Measurements from ENCODE around the gene IFI16.

DNA sequence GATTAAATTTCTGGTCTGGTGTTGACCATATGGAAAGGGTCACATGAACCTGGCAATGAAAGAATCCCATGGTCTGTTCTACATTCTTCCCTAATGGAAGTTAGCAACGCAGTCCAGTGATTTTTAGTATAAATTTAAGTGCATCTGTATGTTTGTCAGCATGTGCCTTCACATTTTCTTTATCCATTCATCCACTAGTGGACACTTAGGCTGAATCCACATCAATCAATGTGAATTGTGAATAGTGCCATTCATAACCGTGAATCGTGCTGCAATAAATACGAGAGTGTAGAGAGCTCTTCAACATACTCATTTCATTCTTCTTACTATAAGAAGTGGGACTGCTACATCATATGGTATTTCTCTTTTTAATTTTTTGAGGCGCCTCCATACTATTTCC lies 12.7 kb upstream of the IFI16 start:
- TF ChIP-seq, protein P1, sequence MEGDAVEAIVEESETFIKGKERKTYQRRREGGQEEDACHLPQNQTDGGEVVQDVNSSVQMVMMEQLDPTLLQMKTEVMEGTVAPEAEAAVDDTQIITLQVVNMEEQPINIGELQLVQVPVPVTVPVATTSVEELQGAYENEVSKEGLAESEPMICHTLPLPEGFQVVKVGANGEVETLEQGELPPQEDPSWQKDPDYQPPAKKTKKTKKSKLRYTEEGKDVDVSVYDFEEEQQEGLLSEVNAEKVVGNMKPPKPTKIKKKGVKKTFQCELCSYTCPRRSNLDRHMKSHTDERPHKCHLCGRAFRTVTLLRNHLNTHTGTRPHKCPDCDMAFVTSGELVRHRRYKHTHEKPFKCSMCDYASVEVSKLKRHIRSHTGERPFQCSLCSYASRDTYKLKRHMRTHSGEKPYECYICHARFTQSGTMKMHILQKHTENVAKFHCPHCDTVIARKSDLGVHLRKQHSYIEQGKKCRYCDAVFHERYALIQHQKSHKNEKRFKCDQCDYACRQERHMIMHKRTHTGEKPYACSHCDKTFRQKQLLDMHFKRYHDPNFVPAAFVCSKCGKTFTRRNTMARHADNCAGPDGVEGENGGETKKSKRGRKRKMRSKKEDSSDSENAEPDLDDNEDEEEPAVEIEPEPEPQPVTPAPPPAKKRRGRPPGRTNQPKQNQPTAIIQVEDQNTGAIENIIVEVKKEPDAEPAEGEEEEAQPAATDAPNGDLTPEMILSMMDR (conservative IDR thresholded peaks at IDR 0.05; ENCODE audit: low read depth, low read length), result no peak
- no peak for TF ChIP-seq EZH2phosphoT487 (IDR thresholded peaks at IDR 0.05; ENCODE audit: borderline replicate concordance, low read length)
